NCI-H526 treated with DMSO at 0.1 percent for 48 hours (cell line): Measurements from ENCODE around the gene S100PBP.
A peak's percentile ranks its signal among the peaks of the same experiment; 100 is the strongest.
"Not testable (repeated sequence)": the region's sequence is repeated elsewhere in the genome, so short reads cannot be mapped to it uniquely, and the experiment has no call there.

ENCODE experiments used
- DNase-seq: peaks from one replicate; lab custom pipeline; 2025; lab: John Stamatoyannopoulos, UW

Gene S100PBP

DNA sequence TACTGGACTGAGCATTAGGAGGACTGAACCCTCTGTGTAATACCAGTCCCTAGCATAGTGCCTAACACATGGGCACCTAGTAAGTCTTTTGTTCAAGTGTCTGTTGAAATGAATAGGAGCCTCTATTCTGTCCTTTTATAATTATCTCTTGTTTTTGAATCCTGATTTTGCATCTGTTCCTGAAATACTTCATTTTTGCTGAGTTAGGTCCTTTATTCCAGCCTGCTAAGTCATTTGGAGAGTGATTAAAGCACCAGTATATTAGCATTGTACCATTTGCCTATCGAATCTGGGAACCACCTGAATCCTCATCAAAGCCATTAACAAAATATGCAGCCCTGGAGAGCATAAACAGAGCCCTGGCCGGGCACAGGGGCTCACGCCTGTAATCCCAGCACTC is 32.6 kb upstream of the S100PBP start:
- DNase-seq: no peak

DNA sequence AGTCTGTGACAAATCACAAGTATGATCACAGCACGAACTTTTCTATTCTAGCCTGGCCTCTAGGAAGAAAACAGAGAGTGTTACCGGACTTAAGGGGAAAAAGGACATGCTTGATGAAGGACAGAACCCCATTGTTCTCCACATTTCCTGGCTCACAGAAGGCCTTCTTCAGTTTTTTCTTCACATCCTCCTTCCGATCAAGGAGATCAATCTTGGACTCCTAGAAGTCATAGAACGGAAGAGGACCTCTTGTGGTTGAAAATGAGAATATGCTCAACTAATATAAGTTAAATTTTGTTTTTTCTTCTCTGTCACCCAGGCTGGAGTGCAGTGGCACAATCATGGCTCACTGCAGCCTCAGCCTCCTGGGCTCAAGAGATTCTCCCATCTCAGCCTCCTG is 30.6 kb upstream of the S100PBP start:
- DNase-seq: no peak

- not testable (repeated sequence) for DNase-seq
Observed at GRCh38 chr1:32789356-32789755, 28.1 kb upstream of the S100PBP start.

- no peak for DNase-seq
Observed at GRCh38 chr1:32791881-32792280, 25.6 kb upstream of the S100PBP start.

- not testable (repeated sequence) for DNase-seq
Observed at GRCh38 chr1:32795763-32796162, 21.7 kb upstream of the S100PBP start.

DNA sequence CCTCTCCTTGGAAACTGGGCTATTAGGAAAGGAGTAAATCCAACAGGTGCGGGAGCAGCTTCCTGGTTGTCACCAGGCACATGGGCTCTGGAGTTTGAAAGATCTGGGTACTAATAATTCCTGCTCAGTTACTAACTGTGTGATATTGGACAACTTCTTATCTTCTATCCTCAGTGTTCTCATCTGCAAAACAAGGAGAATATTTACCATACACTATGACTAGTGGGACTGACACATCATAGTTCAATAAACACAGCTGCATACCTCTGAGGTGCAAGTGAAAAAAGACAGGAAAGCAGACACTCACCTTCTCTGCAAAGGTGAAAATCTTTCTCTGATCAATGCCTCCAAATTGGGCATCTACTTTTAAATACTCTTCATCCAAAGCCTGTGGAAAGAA is 20.0 kb upstream of the S100PBP start:
- DNase-seq: no peak

DNA sequence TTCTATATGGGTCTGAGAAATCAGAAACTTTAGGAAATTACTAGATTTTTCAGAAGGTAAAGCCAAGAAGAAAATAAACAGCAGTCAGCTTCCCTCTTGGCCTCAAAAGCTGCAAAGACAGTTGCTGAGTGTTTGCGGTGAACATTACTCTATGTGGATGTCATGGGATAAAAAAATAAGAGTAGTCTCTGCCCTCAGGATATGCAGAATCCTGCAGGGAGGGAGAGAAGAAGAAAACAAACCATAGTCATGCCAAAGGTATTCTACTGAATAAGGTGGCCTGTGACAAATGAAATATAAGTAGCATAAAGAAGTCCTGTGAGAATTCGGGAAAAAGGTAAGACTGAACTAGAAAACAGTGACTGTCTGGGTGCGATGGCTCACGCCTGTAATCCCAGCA is 19.3 kb upstream of the S100PBP start:
- no peak for DNase-seq

DNA sequence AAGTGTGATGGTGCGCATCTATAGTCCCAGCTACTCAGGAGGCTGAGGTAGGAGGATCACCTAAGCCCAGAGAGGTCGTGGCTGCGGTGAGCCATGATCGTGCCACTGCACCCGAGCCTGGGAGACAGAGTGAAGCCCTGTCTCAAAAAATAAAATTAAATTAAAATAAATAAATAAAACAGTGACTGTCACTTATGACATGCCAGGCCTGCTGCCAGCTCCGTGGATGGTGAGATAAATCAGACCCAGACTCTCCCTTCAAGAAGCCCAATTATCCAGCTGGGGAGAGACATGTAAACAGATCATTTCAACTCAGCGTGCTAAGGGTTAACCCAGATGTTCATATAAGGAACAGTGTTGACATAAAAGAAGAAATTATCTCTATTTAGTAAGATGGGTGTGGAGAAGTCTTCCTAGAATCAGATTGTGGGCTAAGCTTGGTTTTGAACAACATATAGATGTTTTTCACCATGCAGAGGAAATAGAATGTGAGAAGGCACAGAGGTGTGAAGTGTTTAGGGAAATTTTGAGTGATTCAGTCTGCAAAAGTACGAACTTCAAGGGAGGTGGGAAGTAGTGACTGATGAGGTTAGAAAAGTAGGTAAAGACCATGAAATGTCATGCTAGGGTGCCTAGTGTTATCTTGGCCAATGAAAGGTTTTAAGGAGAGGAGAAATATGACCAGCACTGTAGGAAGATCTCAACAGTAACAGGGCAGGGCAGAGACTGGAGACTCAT is 18.6 kb upstream of the S100PBP start:
- DNase-seq: no peak

GRCh38 chr1:32801096-32801715 is 16.2 kb upstream of the S100PBP start:
- DNase-seq: no peak

DNA sequence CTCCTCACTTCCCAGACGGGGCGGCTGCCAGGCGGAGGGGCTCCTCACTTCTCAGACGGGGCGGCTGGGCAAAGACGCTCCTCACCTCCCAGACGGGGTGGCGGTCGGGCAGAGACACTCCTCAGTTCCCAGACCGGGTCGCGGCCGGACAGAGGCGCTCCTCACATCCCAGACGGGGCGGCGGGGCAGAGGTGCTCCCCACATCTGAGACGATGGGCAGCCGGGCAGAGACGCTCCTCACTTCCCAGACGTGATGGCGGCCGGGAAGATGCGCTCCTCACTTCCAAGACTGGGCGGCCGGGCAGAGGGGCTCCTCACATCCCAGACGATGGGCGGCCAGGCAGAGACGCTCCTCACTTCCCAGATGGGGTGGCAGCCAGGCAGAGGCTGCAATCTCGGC is 13.0 kb upstream of the S100PBP start:
- not testable (repeated sequence) for DNase-seq

DNA sequence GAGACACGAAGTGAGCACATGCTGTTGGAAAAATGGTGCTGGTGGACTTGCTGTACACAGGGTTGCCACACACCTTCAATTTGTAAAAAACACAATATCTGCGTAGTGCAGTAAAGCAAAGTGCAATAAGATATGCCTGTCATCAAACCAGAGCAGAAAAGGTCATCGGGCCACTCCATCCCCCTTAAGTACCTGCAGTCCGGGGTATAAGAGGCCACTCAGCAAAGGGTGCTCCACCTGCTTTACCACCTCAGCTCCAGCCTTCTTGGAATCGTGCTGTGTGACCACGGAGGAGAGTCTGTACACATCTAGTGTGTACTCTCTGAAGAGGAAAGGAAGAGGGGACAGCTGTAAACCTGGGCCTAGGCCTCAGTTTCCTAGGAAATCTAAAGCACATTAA is 11.2 kb upstream of the S100PBP start:
- no peak for DNase-seq

DNA sequence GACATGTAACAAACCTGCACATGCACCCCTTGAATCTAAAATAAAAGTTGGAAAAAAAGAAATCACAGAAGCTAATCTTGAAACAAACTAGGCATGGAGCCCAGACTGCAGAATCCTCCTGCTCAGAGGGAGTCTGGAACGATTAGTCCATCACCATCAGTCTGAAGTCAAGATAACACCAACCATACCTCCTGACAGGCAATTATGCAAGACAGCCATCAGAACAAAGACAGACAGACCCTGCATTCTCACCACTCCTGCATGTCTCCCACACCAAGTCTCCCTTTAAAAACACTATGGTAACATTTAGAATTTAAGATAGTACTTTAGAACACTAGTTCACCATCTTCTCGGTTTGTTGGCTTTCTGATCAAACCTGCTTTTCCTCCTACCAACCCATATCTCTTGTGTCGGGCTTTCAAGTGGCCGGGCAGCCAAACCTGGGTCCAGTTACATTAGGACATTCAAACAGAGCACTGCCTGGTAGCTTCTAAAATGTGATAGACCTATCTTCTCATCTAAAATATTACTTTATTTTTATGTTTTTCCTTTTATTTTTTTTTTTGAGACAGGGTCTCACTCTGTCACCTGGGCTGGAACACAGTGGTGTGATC is 10.4 kb upstream of the S100PBP start:
- DNase-seq: no peak

GRCh38 chr1:32808580-32808979 is 8.9 kb upstream of the S100PBP start:
- DNase-seq: no peak

- DNase-seq: no peak
Observed at GRCh38 chr1:32810358-32810757, 7.1 kb upstream of the S100PBP start.

GRCh38 chr1:32811265-32811664 is 6.2 kb upstream of the S100PBP start:
- DNase-seq: no peak

DNA sequence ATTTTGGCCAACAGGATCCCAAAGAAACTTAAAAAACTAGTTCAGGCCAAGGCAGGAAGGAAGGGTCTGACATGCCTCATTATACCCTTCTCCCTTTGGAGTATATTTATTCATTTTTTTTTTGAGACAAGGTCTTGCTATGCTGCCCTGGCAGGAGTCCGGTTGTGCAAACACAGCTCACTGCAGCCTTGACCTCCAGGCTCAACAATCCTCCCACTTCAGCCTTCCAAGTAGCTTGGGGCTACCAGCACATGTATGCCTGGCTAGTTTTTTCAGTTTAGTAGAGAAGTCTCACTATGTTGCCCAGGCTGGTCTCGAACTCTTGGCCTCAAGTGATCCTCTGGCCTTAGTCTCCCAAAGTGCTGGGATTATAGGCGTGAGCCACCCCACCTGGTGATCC is 5.5 kb upstream of the S100PBP start:
- no peak for DNase-seq

DNA sequence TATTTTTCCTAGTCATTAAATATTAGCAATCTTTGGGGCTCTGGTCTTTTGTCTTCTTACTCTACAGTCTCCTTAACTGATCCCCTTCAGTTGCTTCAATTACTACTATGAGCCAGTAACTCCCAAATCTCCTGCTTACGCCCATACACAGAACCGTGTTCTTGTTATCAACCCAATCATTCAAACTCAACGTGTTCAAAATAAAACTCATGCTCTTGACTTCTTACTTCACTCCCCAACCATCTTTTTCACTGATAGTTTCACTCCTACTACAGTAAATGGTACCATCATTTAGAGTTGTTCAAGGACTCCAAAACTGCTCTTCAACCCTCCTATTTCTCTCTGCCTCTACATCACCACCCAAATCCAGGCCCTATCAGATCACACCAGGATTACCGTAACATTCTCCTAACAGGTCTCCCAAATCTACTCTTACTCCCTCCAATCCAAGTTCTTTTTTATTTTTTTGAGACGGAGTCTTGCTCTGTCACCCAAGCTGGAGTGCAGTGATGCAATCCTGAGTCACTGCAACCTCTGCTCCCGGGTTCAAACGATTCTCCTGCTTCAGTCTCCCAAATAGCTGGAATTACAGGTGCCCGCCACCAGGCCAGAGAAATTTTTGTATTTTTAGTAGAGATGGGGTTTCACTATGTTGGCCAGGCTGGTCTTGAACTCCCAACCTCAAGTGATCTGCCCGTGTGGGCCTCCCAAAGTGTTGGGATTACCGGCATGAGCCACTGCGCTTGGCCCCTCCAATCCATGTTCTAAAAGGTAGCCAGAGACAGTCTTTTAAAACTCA is 3.3 kb upstream of the S100PBP start:
- DNase-seq: no peak

DNA sequence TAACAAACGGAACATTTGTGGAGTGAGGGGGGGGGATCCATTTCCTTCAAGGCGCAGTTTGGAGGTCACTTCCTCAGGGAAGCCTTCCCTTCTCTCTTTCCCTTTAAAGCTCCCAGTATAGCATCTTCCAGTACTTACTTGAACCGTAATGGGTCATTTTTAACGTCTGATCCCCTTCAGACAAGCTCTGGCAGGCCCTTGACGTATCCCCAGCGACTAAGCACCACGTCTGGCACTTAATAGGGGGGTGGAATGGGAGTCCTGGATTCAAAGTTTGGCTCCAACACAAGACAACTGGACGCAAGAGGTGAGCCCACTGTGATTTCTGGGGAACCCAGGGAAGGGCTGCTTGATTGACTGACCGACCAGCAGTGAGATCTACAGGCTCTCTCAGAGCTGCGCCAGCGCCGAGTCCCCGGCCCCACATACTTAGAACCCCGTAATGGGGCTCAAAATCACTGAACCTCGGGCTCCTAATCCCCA is 736 bp upstream of the S100PBP start:
- DNase-seq: no peak

DNA sequence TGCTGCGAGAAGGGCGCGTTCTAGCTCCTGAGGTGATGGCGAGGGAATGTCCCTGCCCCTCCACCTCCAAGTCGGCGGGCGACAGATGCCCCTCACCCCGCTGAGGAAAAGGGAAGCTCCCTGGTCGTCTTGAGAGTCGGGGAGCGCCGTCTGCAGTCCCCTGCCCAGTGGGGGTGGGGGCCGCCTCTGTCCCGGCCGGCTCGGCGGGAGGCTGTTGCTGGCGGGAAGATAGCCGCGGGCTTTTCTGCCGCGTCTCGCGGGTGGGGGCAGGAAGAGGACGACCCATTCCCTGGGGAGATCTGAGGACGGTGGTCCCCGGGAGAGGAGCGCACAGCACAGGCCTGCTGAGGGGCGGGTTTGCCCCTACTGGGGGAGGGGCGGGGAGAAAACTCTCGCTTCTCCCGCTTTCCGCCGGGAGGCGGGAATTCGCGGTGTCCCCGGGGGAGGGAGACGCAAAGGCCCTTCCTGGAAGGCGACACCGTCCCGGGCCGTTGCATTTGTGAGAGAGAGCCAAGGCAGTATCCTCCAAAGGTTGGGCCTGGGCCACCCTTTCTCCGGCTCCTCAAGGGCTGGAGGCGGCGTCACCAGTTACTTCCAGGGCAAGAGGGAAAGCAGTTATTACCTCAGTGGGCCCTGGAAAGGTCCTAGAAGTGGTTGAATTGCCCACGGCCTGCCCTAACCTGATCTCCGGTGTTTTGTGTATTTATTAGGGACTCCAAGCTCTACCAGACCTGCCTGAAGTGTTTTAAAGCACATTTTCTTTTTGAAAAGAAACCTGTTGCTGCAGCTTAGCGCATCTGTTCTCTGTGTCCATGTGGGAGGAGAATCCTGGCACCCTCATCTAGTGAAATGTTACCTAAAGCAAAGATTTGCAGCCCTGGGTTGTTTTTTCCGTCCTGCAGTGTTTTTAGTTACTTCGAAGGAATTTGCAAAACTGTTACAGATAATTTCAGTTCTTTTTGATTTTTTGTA is 648 bp downstream of the S100PBP start:
- peak; percentile 60 for DNase-seq

DNA sequence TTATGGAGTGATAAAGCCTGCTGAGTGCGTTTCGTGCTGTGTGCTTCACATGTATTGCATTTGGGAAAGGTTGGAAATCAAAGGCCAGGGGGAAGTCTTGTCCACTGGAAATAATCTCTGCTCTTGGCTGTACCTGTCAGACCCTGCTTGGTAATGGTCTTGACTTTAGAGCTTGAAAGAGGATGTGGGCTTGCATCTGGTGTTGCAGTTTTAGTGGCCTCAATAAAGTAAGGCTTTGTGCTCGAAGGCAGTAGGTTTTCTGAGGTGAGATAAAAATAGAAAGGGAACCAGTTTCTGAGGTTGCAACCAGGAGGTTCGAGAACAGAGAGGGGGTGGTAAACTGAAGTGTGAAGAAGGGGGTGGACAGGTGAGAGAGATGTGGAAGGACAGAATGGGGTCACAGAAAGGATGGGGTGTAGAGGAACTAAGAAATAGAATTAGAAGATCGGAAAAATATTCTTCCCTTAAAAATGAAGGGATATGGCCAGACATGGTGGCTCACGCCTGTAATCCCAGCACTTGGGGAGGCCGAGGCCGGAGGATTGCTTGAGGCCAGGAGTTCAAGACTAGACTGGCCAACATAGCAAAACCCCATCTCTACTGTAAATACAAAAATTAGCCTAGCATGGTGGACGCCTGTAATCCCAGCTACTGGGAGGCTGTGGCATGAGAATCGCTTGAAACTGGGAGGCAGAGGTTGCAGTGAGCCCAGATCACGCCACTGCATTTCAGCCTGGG is 1.5 kb downstream of the S100PBP start:
- no peak for DNase-seq

- no peak for DNase-seq
Observed at GRCh38 chr1:32825181-32825580, 7.7 kb downstream of the S100PBP start.
